Neural progenitor cell (in vitro differentiated cells): Measurements from ENCODE around the gene COL23A1. TPM values are rescaled to one million over a fixed set of nuclear protein-coding genes. Genes with fewer than 3 reads are reported as not detected.

Experiments used
- DNase-seq: peaks from one replicate; pipeline ENCODE4 v3.0.0-alpha.2; 2016; ENCODE audit warnings: low spot score
- H2AFZ ChIP-seq: fragments of 200-600 bp; sonication (generic); replicated peaks from 2 replicates; pipeline ENCODE4 v1.6.1; 2016; ENCODE audit warnings: antibody characterized with exemption
- H3F3A ChIP-seq: fragments of 200-600 bp; sonication (generic); 2 replicates; pipeline ENCODE4 v1.6.1; 2016; ENCODE audit warnings: antibody characterized with exemption, low read depth
- H3K27ac ChIP-seq: fragments of 200-600 bp; sonication (generic); 2 replicates; pipeline ENCODE4 v1.5.1; 2016; ENCODE audit warnings: mild to moderate bottlenecking
- H3K27me3 ChIP-seq: fragments of 200-600 bp; sonication (generic); 2 replicates; pipeline ENCODE4 v1.6.1; 2016; ENCODE audit warnings: mild to moderate bottlenecking, moderate library complexity
- H3K36me3 ChIP-seq: fragments of 200-600 bp; sonication (generic); 2 replicates; pipeline ENCODE4 v1.5.1; 2016
- H3K4me1 ChIP-seq: fragments of 200-600 bp; sonication (generic); 2 replicates; pipeline ENCODE4 v1.6.1; 2016; ENCODE audit warnings: mixed run types
- H3K4me2 ChIP-seq: fragments of 200-600 bp; sonication (generic); 2 replicates; pipeline ENCODE4 v1.6.1; 2016
- H3K4me3 ChIP-seq: fragments of 200-600 bp; sonication (generic); 2 replicates; pipeline ENCODE4 v1.5.1; 2016
- H3K79me2 ChIP-seq: fragments of 200-600 bp; sonication (generic); 2 replicates; pipeline ENCODE4 v1.6.1; 2016; ENCODE audit warnings: low read depth
- H3K9ac ChIP-seq: fragments of 200-600 bp; sonication (generic); 2 replicates; pipeline ENCODE4 v1.6.1; 2016
- H3K9me3 ChIP-seq: fragments of 200-600 bp; sonication (generic); 2 replicates; pipeline ENCODE4 v1.5.1; 2016; ENCODE audit warnings: low read depth
- H4K20me1 ChIP-seq: fragments of 200-600 bp; sonication (generic); 2 replicates; pipeline ENCODE4 v1.6.1; 2016; ENCODE audit warnings: low read depth
- H3K27ac Mint-ChIP-seq: 3 replicates; pipeline ENCODE4 v1.8.0; 2021; ENCODE audit warnings: mixed read lengths
- H3K27me3 Mint-ChIP-seq: 2 replicates; pipeline ENCODE4 v1.8.0; 2022; ENCODE audit warnings: low read depth, mild to moderate bottlenecking, inconsistent platforms, moderate library complexity, mixed read lengths; ENCODE audit not compliant: insufficient read depth
- H3K36me3 Mint-ChIP-seq: 3 replicates; pipeline ENCODE4 v1.8.0; 2021; ENCODE audit warnings: mixed read lengths
- H3K4me1 Mint-ChIP-seq: 3 replicates; pipeline ENCODE4 v1.8.0; 2021; ENCODE audit warnings: mixed read lengths
- H3K4me3 Mint-ChIP-seq: 3 replicates; pipeline ENCODE4 v1.8.0; 2021; ENCODE audit warnings: mild to moderate bottlenecking, moderate library complexity, mixed read lengths
- H3K9me3 Mint-ChIP-seq: 3 replicates; pipeline ENCODE4 v1.8.0; 2020; ENCODE audit warnings: mixed read lengths
- EZH2 ChIP-seq: fragments of 200-600 bp; sonication (generic); IDR thresholded peaks from 2 replicates; pipeline ENCODE4 v1.6.1; 2017; ENCODE audit warnings: antibody characterized with exemption, mild to moderate bottlenecking, moderate library complexity
- EZH2phosphoT487 ChIP-seq: fragments of 200-600 bp; sonication (generic); IDR thresholded peaks from 2 replicates; pipeline ENCODE4 v1.6.1; 2017; ENCODE audit warnings: antibody characterized with exemption
- total RNA-seq: library from RNA; depleted of rRNA; stranded (reverse); fragments of >200 nt; gene quantifications from 2 replicates; pipeline ENCODE4 v1.2.3, GENCODE V29; 2015; ENCODE audit warnings: low replicate concordance
- TF ChIP-seq, protein P1 (sequence below): fragments of 200-600 bp; sonication (generic); IDR thresholded peaks from 2 replicates; pipeline ENCODE4 v1.5.1; 2017; ENCODE audit warnings: antibody characterized with exemption, mild to moderate bottlenecking

Gene COL23A1
- total RNA-seq, 1 donor from 2014 or later: not detected

DNA sequence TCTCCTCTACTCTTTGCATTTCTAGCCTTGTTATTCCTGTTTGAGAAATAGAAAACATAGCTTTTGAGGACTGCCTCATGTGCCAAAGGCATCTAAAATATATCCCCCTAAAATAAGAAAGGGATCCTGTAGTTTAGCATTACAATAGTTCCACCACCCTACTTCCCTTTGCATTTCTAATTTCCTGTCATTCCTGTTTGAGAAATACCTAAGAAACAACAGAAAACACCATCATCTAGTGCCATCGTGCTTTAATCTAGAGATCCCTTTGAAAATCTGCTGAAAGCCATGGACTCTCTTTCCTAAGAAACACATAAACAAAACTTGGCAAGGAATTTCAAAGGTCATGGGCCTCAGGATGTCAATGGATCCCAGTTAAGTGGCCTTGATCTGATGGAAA lies 29.2 kb upstream of the COL23A1 start:
- H3K4me3 ChIP-seq: no peak overlapping the region
- DNase-seq: no peak
- Mint-ChIP-seq H3K36me3 (peaks cover 41% of the 10 kb centered on the region), H3K9me3 (no peaks in the 10 kb centered on the region), H3K27ac (no peak overlapping the region), H3K27me3 (no peaks in the 10 kb centered on the region), H3K4me3 (no peak overlapping the region), H3K4me1 (peaks cover 7% of the 10 kb centered on the region)
- peaks cover 25% of the 10 kb centered on the region for H3K36me3 ChIP-seq
- no peaks in the 10 kb centered on the region for H3K9me3 ChIP-seq
- H3K4me2 ChIP-seq: no peak overlapping the region
- H3K4me1 ChIP-seq: peaks cover 6% of the 10 kb centered on the region
- H4K20me1 ChIP-seq: peaks cover 1% of the 10 kb centered on the region
- H3K9ac ChIP-seq: no peak overlapping the region
- no peaks in the 10 kb centered on the region for H3K27me3 ChIP-seq
- H3F3A ChIP-seq: no peaks in the 10 kb centered on the region
- TF ChIP-seq EZH2: no peak
- no peak for TF ChIP-seq EZH2phosphoT487
- TF ChIP-seq, protein P1, sequence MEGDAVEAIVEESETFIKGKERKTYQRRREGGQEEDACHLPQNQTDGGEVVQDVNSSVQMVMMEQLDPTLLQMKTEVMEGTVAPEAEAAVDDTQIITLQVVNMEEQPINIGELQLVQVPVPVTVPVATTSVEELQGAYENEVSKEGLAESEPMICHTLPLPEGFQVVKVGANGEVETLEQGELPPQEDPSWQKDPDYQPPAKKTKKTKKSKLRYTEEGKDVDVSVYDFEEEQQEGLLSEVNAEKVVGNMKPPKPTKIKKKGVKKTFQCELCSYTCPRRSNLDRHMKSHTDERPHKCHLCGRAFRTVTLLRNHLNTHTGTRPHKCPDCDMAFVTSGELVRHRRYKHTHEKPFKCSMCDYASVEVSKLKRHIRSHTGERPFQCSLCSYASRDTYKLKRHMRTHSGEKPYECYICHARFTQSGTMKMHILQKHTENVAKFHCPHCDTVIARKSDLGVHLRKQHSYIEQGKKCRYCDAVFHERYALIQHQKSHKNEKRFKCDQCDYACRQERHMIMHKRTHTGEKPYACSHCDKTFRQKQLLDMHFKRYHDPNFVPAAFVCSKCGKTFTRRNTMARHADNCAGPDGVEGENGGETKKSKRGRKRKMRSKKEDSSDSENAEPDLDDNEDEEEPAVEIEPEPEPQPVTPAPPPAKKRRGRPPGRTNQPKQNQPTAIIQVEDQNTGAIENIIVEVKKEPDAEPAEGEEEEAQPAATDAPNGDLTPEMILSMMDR: no peak
- no peak overlapping the region for H3K27ac ChIP-seq
- no peak overlapping the region for H2AFZ ChIP-seq
- H3K79me2 ChIP-seq: peaks cover 17% of the 10 kb centered on the region

DNA sequence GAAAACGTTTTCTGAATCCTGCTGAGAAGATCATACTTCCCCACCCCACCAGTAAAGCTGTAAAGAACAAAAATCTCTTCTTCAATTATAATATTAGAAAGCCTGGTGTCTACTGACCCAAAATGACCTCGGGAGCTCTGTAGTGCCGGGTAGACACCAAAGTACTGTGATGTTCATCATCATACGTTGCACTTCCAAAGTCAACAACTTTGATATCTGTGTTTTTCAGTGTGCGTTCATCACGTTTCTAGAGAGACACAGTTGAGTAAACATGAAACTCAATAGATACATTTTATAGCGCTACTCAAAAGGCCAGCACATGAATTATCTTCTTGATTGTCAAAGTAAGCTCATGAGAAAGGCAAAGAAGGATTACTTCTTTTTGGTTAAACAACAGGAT lies 22.1 kb upstream of the COL23A1 start:
- TF ChIP-seq, protein P1: no peak
- TF ChIP-seq EZH2phosphoT487 (no peak), EZH2 (no peak)
- no peak overlapping the region for H3K4me2 ChIP-seq
- no peaks in the 10 kb centered on the region for H3F3A ChIP-seq
- DNase-seq: no peak
- no peak overlapping the region for H2AFZ ChIP-seq
- H3K27ac ChIP-seq: no peak overlapping the region
- no peaks in the 10 kb centered on the region for H3K79me2 ChIP-seq
- no peak overlapping the region for H3K4me3 ChIP-seq
- H3K9ac ChIP-seq: no peak overlapping the region
- no peak overlapping the region for H3K4me3 Mint-ChIP-seq
- peaks cover 2% of the 10 kb centered on the region for H3K27me3 Mint-ChIP-seq
- peaks cover 35% of the 10 kb centered on the region for H3K36me3 ChIP-seq
- H3K9me3 Mint-ChIP-seq: no peaks in the 10 kb centered on the region
- peaks cover 53% of the 10 kb centered on the region for H3K36me3 Mint-ChIP-seq
- H3K9me3 ChIP-seq: no peaks in the 10 kb centered on the region
- no peak overlapping the region for H3K27ac Mint-ChIP-seq
- H3K4me1 Mint-ChIP-seq: no peaks in the 10 kb centered on the region
- H4K20me1 ChIP-seq: no peaks in the 10 kb centered on the region
- no peaks in the 10 kb centered on the region for H3K4me1 ChIP-seq
- H3K27me3 ChIP-seq: no peaks in the 10 kb centered on the region

DNA sequence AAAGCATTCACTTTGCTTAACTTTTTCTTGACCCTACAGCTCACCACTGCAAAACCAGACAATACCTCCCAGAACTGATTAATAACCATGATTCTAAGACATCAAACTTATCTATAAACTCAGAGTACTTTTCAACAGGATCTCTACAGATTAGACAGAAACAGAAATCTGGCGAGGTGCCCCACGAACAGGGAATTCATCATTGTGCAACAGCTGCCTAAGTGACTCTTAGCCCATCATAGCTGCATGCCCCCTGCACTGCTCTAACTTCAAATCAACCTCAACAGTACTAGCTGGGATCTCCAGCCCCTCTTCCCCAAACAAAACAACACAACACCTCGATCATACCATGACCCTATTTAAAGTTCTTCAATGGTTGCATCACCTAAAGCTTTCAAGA lies 16.1 kb upstream of the COL23A1 start:
- Histone ChIP-seq H3K9ac (no peak overlapping the region), H3F3A (no peaks in the 10 kb centered on the region), H3K36me3 (peaks cover 51% of the 10 kb centered on the region), H3K4me1 (no peaks in the 10 kb centered on the region), H3K27me3 (no peaks in the 10 kb centered on the region), H3K9me3 (no peaks in the 10 kb centered on the region), H3K79me2 (no peaks in the 10 kb centered on the region), H4K20me1 (no peaks in the 10 kb centered on the region), H3K4me2 (no peak overlapping the region), H3K4me3 (no peak overlapping the region), H2AFZ (no peak overlapping the region), H3K27ac (no peak overlapping the region)
- no peak for DNase-seq
- Mint-ChIP-seq H3K27me3 (no peaks in the 10 kb centered on the region), H3K27ac (no peak overlapping the region), H3K4me3 (no peak overlapping the region), H3K36me3 (peaks cover 65% of the 10 kb centered on the region), H3K4me1 (no peaks in the 10 kb centered on the region), H3K9me3 (peaks cover 14% of the 10 kb centered on the region)
- no peak for TF ChIP-seq EZH2
- TF ChIP-seq, protein P1: no peak
- TF ChIP-seq EZH2phosphoT487: no peak
